ENCODE results near the gene HBA2.
A peak's percentile ranks its signal among the peaks of the same experiment; 100 is the strongest.

Gene HBA2

DNA sequence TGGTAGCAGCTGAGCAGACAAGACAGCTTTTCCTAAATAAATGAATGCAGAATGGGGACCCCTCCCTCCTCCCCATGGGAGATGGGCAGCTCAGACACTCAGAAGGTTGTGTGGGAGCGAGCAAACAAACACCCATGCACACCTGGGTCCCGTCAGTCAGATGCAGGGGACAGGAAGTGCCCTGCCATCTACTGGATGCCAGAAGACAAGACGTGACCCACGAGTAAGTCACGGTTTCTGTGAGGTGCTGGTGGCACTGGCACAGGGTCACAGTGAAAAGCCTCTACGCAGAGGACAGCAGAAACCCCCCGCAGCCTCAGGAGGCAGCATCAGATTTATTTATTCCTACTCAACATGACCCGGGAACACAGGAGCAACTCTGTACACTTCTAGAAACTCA is 16.0 kb downstream of the HBA2 start:
- no peaks in the 10 kb centered on the region for H3K4me1 ChIP-seq (ENCODE audit: insufficient read depth, low read length, poor library complexity, severe bottlenecking)
- no peaks in the 10 kb centered on the region for H3K27me3 ChIP-seq (ENCODE audit: insufficient read depth, low read length, poor library complexity, severe bottlenecking)
- no peaks in the 10 kb centered on the region for H3K9me3 ChIP-seq (ENCODE audit: insufficient read depth, low read depth, low read length)
- TF ChIP-seq, protein P1, sequence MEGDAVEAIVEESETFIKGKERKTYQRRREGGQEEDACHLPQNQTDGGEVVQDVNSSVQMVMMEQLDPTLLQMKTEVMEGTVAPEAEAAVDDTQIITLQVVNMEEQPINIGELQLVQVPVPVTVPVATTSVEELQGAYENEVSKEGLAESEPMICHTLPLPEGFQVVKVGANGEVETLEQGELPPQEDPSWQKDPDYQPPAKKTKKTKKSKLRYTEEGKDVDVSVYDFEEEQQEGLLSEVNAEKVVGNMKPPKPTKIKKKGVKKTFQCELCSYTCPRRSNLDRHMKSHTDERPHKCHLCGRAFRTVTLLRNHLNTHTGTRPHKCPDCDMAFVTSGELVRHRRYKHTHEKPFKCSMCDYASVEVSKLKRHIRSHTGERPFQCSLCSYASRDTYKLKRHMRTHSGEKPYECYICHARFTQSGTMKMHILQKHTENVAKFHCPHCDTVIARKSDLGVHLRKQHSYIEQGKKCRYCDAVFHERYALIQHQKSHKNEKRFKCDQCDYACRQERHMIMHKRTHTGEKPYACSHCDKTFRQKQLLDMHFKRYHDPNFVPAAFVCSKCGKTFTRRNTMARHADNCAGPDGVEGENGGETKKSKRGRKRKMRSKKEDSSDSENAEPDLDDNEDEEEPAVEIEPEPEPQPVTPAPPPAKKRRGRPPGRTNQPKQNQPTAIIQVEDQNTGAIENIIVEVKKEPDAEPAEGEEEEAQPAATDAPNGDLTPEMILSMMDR (conservative IDR thresholded peaks at IDR 0.05; ENCODE audit: low read length) = peak; percentile 51
- TF ChIP-seq EZH2phosphoT487 (IDR thresholded peaks at IDR 0.05; ENCODE audit: borderline replicate concordance) = no peak
- H3K36me3 ChIP-seq (ENCODE audit: insufficient read depth, low read length) = peaks cover 27% of the 10 kb centered on the region; the same call in 1 of the 2 replicates
- H3K4me3 ChIP-seq (ENCODE audit: low read length, poor library complexity, severe bottlenecking) = no peak overlapping the region
- H3K79me2 ChIP-seq (ENCODE audit: insufficient read depth, low read length) = no peaks in the 10 kb centered on the region
- H2AFZ ChIP-seq (ENCODE audit: low read length) = no peak overlapping the region
- H3K9ac ChIP-seq (ENCODE audit: low read depth, low read length, poor library complexity, severe bottlenecking) = no peak overlapping the region
- H4K20me1 ChIP-seq (ENCODE audit: insufficient read depth, low read length, poor library complexity, severe bottlenecking) = no peaks in the 10 kb centered on the region
- no peaks in the 10 kb centered on the region for H3K9me2 ChIP-seq (replicated peaks; ENCODE audit: low read depth, low read length)
- H3K4me2 ChIP-seq (ENCODE audit: low read depth, low read length, poor library complexity, severe bottlenecking) = no peak overlapping the region
- H3F3A ChIP-seq (ENCODE audit: low read depth) = no peaks in the 10 kb centered on the region

DNA sequence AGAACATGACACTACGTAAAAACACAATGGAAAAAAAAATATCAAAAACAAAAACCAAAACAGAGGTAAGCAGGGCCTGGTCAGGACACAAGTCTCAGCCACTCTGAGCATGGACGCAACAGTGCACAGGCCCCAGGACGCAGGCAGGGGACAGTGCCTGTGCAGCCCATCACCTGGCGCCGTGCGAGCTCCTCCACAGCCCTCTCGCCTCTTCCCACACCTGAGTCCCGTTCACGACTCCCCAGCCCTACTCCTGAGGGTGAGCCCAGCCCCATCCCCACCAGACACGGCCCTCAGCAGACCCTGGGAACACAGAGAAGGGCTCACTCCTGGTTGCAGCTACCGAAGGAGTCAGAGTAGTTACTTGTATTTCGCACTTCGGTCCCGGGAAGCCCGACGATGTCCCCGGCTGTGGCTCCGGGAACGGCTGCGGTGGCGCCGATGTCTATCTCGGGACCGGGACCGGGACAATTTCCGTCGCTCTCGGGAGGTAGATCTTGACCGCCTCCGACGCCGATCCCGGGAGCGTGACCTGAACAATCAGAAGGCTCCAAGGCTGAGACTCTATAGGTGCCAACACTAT is 17.0 kb downstream of the HBA2 start:
- no peaks in the 10 kb centered on the region for H3F3A ChIP-seq (ENCODE audit: low read depth)
- peaks cover 34% of the 10 kb centered on the region; the same call in 1 of the 2 replicates for H3K36me3 ChIP-seq (ENCODE audit: insufficient read depth, low read length)
- no peaks in the 10 kb centered on the region for H3K27me3 ChIP-seq (ENCODE audit: insufficient read depth, low read length, poor library complexity, severe bottlenecking)
- TF ChIP-seq EZH2phosphoT487 (IDR thresholded peaks at IDR 0.05; ENCODE audit: borderline replicate concordance) = no peak
- TF ChIP-seq, protein P1 (conservative IDR thresholded peaks at IDR 0.05; ENCODE audit: low read length) = no peak
- H2AFZ ChIP-seq (ENCODE audit: low read length) = no peak overlapping the region
- no peak overlapping the region for H3K4me2 ChIP-seq (ENCODE audit: low read depth, low read length, poor library complexity, severe bottlenecking)
- H3K9me2 ChIP-seq (replicated peaks; ENCODE audit: low read depth, low read length) = no peaks in the 10 kb centered on the region
- H3K79me2 ChIP-seq (ENCODE audit: insufficient read depth, low read length) = no peaks in the 10 kb centered on the region
- H3K4me3 ChIP-seq (ENCODE audit: low read length, poor library complexity, severe bottlenecking) = no peak overlapping the region
- no peaks in the 10 kb centered on the region for H3K9me3 ChIP-seq (ENCODE audit: insufficient read depth, low read depth, low read length)
- no peak overlapping the region for H3K9ac ChIP-seq (ENCODE audit: low read depth, low read length, poor library complexity, severe bottlenecking)
- no peaks in the 10 kb centered on the region for H4K20me1 ChIP-seq (ENCODE audit: insufficient read depth, low read length, poor library complexity, severe bottlenecking)
- no peaks in the 10 kb centered on the region for H3K4me1 ChIP-seq (ENCODE audit: insufficient read depth, low read length, poor library complexity, severe bottlenecking)

DNA sequence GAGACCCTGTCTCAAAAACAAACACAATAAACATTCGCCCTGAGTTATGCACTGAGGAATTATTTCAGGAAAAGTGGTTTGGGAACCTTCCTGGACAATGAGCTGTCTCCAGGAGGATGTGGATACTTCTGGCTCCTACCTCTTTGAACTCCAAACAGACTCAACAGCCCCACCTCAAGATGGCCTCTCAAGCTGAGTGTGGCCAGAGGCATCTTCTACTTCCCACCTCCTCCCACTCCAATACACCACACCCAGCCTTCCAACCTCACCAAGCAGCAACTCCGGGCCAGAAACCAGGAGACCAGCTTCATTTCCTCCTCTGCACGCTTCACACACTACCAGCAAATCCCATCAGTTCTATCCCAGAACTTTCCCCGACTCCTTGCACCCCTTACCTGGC is 19.2 kb downstream of the HBA2 start:
- Histone ChIP-seq H3K36me3 (ENCODE audit: insufficient read depth, low read length) (peaks cover 45% of the 10 kb centered on the region; the same call in 1 of the 2 replicates), H3F3A (ENCODE audit: low read depth) (no peaks in the 10 kb centered on the region)

More for the DNA sequence above, 19.2 kb downstream of the HBA2 start:
- TF ChIP-seq EZH2phosphoT487 (IDR thresholded peaks at IDR 0.05; ENCODE audit: borderline replicate concordance) = no peak
- TF ChIP-seq, protein P1 (conservative IDR thresholded peaks at IDR 0.05; ENCODE audit: low read length) = no peak
- no peaks in the 10 kb centered on the region for H3K9me2 ChIP-seq (replicated peaks; ENCODE audit: low read depth, low read length)
- H3K9me3 ChIP-seq (ENCODE audit: insufficient read depth, low read depth, low read length) = no peaks in the 10 kb centered on the region
- H3K4me1 ChIP-seq (ENCODE audit: insufficient read depth, low read length, poor library complexity, severe bottlenecking) = no peaks in the 10 kb centered on the region
- no peaks in the 10 kb centered on the region for H3K79me2 ChIP-seq (ENCODE audit: insufficient read depth, low read length)
- no peak overlapping the region for H3K4me3 ChIP-seq (ENCODE audit: low read length, poor library complexity, severe bottlenecking)
- H3K27me3 ChIP-seq (ENCODE audit: insufficient read depth, low read length, poor library complexity, severe bottlenecking) = no peaks in the 10 kb centered on the region
- no peak overlapping the region for H3K9ac ChIP-seq (ENCODE audit: low read depth, low read length, poor library complexity, severe bottlenecking)
- H2AFZ ChIP-seq (ENCODE audit: low read length) = no peak overlapping the region
- no peaks in the 10 kb centered on the region for H4K20me1 ChIP-seq (ENCODE audit: insufficient read depth, low read length, poor library complexity, severe bottlenecking)
- no peak overlapping the region for H3K4me2 ChIP-seq (ENCODE audit: low read depth, low read length, poor library complexity, severe bottlenecking)
